Measurements from ENCODE around the gene COQ10A. TPM values are rescaled to one million over a fixed set of nuclear protein-coding genes. Genes with fewer than 3 reads are reported as not detected.
"Not testable (repeated sequence)": the region's sequence is repeated elsewhere in the genome, so short reads cannot be mapped to it uniquely, and the experiment has no call there.

The COQ10A gene
- total and polyA plus RNA-seq, 2 experiments from 2014 or later: 9.8 to 10.3 TPM

DNA sequence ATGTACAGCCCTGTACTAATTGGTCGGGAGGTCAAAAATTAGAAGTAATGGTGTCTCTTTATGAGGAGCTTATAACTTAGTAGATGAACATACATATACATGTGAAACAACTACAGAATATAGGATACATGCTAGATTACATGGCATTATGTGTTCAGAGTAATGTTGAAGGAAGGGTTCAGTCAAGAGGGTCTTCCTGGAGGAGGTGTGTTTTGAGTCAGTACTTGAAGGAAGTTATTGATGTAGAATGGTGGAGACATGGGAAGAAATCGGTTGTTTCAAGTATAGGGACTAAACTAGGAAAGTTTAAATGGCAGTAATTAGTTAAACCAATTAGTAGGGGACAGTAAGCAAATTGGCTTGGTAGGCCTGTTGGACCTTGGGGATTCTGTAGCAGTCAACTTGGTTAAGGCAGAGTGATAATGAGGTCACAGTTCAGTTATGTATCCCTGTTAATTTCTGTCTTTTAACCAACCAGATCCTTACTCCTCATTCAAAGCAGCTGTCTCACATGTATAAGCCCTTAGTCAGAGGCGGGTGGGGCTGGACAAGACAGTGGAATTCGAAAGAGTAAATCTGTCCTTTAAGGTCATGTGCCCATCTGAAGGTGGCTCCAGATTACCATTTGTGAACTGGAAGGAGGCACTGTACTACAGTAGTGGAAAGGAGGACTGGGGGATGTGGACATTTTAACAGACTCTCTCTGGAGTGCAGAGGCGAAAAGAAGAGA lies 5.1 kb upstream of the COQ10A start:
- Histone ChIP-seq H2AFZ (peak overlapping the region; percentile 19), H3K9me3 (ENCODE audit: low read depth) (no peaks in the 10 kb centered on the region), H3K27ac (peak overlapping the region; percentile 70), H3K27me3 (replicated peaks; ENCODE audit: insufficient read depth) (no peaks in the 10 kb centered on the region), H3K79me2 (ENCODE audit: insufficient read depth) (peaks cover 12% of the 10 kb centered on the region), H3K4me3 (no peak overlapping the region), H3F3A (ENCODE audit: insufficient read depth) (peaks cover 29% of the 10 kb centered on the region), H4K20me1 (ENCODE audit: insufficient read depth) (no peaks in the 10 kb centered on the region), H3K4me1 (ENCODE audit: insufficient read depth) (peaks cover 22% of the 10 kb centered on the region), H3K36me3 (ENCODE audit: low read depth) (no peaks in the 10 kb centered on the region), H3K4me2 (ENCODE audit: unreplicated experiment) (peak overlapping the region; percentile 54), H3K9ac (peak overlapping the region; percentile 27; the same call in 1 of the 2 replicates), H3K9me2 (ENCODE audit: insufficient read depth) (no peaks in the 10 kb centered on the region)
- DNase-seq: peak; percentile 91
- TF ChIP-seq EZH2phosphoT487 (IDR thresholded peaks at IDR 0.05; ENCODE audit: insufficient read depth, low read depth) (no peak), EZH2 (IDR thresholded peaks at IDR 0.05; ENCODE audit: insufficient read depth, poor library complexity, severe bottlenecking) (no peak)
- 53% methylated on average over 5 of the region's 5 CpGs for WGBS, 2 experiments (ENCODE audit: low coverage in 1 of 2, low lambda C conversion rate in 2 of 2, missing lambda C conversion rate in 2 of 2)
- in situ Hi-C loops (cut with MboI): no loop called here

DNA sequence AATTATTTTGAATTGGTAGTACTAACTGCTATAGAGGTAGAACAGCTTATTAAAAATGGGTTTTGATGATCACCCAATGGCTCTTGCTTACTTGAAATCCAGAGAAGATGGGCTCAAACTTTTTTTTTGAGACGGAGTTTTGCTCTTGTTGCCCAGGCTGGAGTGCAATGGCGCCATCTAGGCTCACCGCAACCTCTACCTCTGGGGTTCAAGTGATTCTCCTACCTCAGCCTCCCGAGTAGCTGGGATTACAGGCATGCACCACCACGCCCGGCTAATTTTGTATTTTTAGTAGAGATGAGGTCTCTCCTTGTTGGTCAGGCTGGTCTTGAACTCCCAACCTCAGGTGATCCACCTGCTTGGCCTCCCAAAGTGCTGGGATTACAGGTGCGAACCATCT lies 3.8 kb upstream of the COQ10A start:
- H3K36me3 ChIP-seq (ENCODE audit: low read depth); H3K4me2 ChIP-seq (ENCODE audit: unreplicated experiment); DNase-seq; H3K9ac ChIP-seq; H3K4me3 ChIP-seq; H2AFZ ChIP-seq; H3K27me3 ChIP-seq (replicated peaks; ENCODE audit: insufficient read depth); H3K9me2 ChIP-seq (ENCODE audit: insufficient read depth); H3K9me3 ChIP-seq (ENCODE audit: low read depth); H3K79me2 ChIP-seq (ENCODE audit: insufficient read depth); H3K27ac ChIP-seq; H4K20me1 ChIP-seq (ENCODE audit: insufficient read depth); in situ Hi-C loops (cut with MboI): not testable (repeated sequence)
- WGBS, 2 experiments (ENCODE audit: low coverage in 1 of 2, low lambda C conversion rate in 2 of 2, missing lambda C conversion rate in 2 of 2): 91 to 94% methylated on average over 6 to 7 of the region's 7 CpGs
- peaks cover 21% of the 10 kb centered on the region for H3F3A ChIP-seq (ENCODE audit: insufficient read depth)
- H3K4me1 ChIP-seq (ENCODE audit: insufficient read depth): peaks cover 18% of the 10 kb centered on the region

DNA sequence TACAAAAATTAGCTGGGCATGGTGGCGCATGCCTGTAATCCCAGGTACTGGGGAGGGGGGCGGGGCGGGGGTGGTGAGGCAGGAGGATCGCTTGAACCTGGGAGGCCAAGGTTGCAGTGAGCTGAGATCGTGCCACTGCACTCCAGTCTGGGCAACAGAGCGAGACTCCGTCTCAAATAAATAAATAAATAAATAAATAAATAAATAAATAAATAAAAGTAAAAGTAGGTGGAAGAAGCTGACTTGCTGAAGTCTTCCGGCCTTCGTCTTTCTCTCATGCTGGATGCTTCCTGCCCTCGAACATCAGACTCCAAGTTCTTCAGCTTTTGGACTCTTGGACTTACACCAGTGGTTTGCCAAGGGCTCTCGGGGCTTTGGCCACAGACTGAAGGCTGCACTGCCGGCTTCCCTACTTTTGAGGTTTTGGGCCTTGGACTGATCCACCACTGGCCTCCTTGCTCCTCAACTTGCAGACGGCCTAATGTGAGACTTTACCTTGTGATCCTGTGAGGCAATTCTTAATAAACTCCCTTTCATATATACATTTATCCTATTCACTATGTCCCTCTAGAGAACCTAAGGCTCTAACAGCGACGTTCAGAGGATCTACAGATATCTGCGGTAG lies 562 bp upstream of the COQ10A start:
- H3K9ac ChIP-seq: peak overlapping the region; percentile 85
- H3K36me3 ChIP-seq (ENCODE audit: low read depth); H3K9me3 ChIP-seq (ENCODE audit: low read depth); H3K9me2 ChIP-seq (ENCODE audit: insufficient read depth); H4K20me1 ChIP-seq (ENCODE audit: insufficient read depth); H3K27me3 ChIP-seq (replicated peaks; ENCODE audit: insufficient read depth); in situ Hi-C loops (cut with MboI); H3K79me2 ChIP-seq (ENCODE audit: insufficient read depth); DNase-seq: not testable (repeated sequence)
- peak overlapping the region; percentile 86 for H3K4me3 ChIP-seq
- peaks cover 36% of the 10 kb centered on the region for H3F3A ChIP-seq (ENCODE audit: insufficient read depth)
- peak overlapping the region; percentile 83 for H3K27ac ChIP-seq
- peaks cover 10% of the 10 kb centered on the region for H3K4me1 ChIP-seq (ENCODE audit: insufficient read depth)
- H3K4me2 ChIP-seq (ENCODE audit: unreplicated experiment): peak overlapping the region; percentile 82
- WGBS, 2 experiments (ENCODE audit: low coverage in 1 of 2, low lambda C conversion rate in 2 of 2, missing lambda C conversion rate in 2 of 2): 41 to 43% methylated on average over 16 of the region's 16 CpGs
- peak overlapping the region; percentile 90 for H2AFZ ChIP-seq

DNA sequence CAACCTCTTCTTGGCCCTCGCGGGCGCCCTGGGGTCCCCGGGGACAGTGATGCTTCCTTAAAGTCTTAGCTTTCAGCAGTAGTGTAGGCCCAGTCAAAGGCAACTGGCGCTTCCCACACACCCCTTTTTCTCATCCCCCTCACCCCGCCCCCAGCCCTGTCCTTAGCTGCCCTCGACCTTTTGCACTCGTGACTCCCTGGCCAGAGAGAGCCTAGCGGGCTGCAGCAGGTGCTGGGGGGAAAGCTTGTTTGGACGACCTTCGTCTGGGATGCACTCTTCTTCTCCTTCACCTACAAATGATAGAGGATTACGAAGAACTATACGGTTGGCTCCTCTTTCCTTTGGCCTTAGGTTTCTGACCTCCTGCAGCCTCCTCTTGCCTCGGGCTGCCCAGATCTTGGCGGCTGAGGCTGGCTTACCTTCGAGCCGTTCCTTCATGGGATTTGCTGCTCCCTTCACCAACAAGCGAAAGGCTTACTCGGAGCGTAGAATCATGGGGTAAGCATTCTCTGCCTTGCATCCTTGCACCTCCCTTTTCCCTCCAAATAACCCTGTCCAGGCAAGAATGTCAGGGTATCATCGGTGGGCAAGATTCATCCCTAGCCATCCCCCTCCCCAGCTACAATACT lies 815 bp downstream of the COQ10A start:
- no peak for TF ChIP-seq EZH2phosphoT487 (IDR thresholded peaks at IDR 0.05; ENCODE audit: insufficient read depth, low read depth)
- in situ Hi-C loops (cut with MboI): no loop called here
- H2AFZ ChIP-seq: peak overlapping the region; percentile 90
- H3K4me1 ChIP-seq (ENCODE audit: insufficient read depth): no peaks in the 10 kb centered on the region
- H3K9me3 ChIP-seq (ENCODE audit: low read depth): no peaks in the 10 kb centered on the region
- no peaks in the 10 kb centered on the region for H3K27me3 ChIP-seq (replicated peaks; ENCODE audit: insufficient read depth)
- no peaks in the 10 kb centered on the region for H4K20me1 ChIP-seq (ENCODE audit: insufficient read depth)
- H3K36me3 ChIP-seq (ENCODE audit: low read depth): peaks cover 11% of the 10 kb centered on the region
- no peaks in the 10 kb centered on the region for H3K9me2 ChIP-seq (ENCODE audit: insufficient read depth)
- peak overlapping the region; percentile 82 for H3K4me2 ChIP-seq (ENCODE audit: unreplicated experiment)
- WGBS, 2 experiments (ENCODE audit: low coverage in 1 of 2, low lambda C conversion rate in 2 of 2, missing lambda C conversion rate in 2 of 2): 30 to 32% methylated on average over 20 to 21 of the region's 21 CpGs
- H3F3A ChIP-seq (ENCODE audit: insufficient read depth): peaks cover 40% of the 10 kb centered on the region
- no peaks in the 10 kb centered on the region for H3K79me2 ChIP-seq (ENCODE audit: insufficient read depth)
- peak overlapping the region; percentile 85 for H3K9ac ChIP-seq
- peak; percentile 7 for DNase-seq
- peak overlapping the region; percentile 86 for H3K4me3 ChIP-seq
- H3K27ac ChIP-seq: peak overlapping the region; percentile 83; the same call in 1 of the 2 replicates
